Mucosa of descending colon (tissue), 3 donors: Measurements from ENCODE around the gene TM9SF4. TPM values are rescaled to one million over a fixed set of nuclear protein-coding genes. Genes with fewer than 3 reads are reported as not detected.

ENCODE experiments used
- ATAC-seq: fragments of 200-7000 bp; cut with Tn5 transposase; one replicate; pipeline ENCODE4 v1.9.1; 2020; ENCODE audit warnings: mild to moderate bottlenecking, moderate library complexity
- DNase-seq, 3 donors: peaks; one replicate each; pipeline ENCODE4 v3.0.0-alpha.2; 2020
- H3K36me3 ChIP-seq: fragments of 200-600 bp; one replicate; pipeline ENCODE4 v1.8.0; 2021; ENCODE audit warnings: low read depth, mild to moderate bottlenecking
- H3K4me1 ChIP-seq: fragments of 200-600 bp; one replicate; pipeline ENCODE4 v1.8.0; 2021; ENCODE audit warnings: low read depth, mild to moderate bottlenecking
- H3K4me3 ChIP-seq: fragments of 200-600 bp; one replicate; pipeline ENCODE4 v1.8.0; 2021; ENCODE audit warnings: mild to moderate bottlenecking
- H3K9me3 ChIP-seq: fragments of 200-600 bp; one replicate; pipeline ENCODE4 v1.8.0; 2021; ENCODE audit warnings: mild to moderate bottlenecking
- intact Hi-C, 2 donors: fragments of 100-400 bp; cut with DNase I in 1 of 2; cut with micrococcal nuclease in 1 of 2; formaldehyde crosslinking; loops; one replicate each; pipeline versions ENCODE4 v1.11.0 to v1.11.1; 2022; cut with DNase I, micrococcal nuclease
- total RNA-seq, 3 donors: library from RNA; stranded (reverse); fragmentation: NEBNext Ultra II Directional in 2 of 3; extraction: Animal tissue kit (Norgen Biotek cat#: 25700) in 2 of 3; gene quantifications; one replicate each; pipeline versions ENCODE4 v1.2.1 to v1.2.4, GENCODE V29; 2021 to 2023
- TF ChIP-seq, protein P1 (sequence below): fragments of 200-600 bp; IDR thresholded peaks from one replicate; pipeline ENCODE4 v1.8.0; 2022; ENCODE audit warnings: antibody characterized with exemption, mild to moderate bottlenecking
- donor health status: DM: no; HTN: no; CAD: no; lungs with moderate emphysema.
- donor health status: DM: no; HTN: no; CAD: no.
- donor health status: DM: no; HTN: yes; CAD: no.

TM9SF4 gene
- total RNA-seq, 3 donors from 2014 or later = 54.1 to 74.7 (median 65.8) TPM

- Histone ChIP-seq H3K4me1 (no peaks in the 10 kb centered on the region), H3K9me3 (no peaks in the 10 kb centered on the region), H3K36me3 (no peaks in the 10 kb centered on the region), H3K4me3 (no peak overlapping the region)
- ATAC-seq (no peak), DNase-seq (no peak)
- TF ChIP-seq, protein P1, sequence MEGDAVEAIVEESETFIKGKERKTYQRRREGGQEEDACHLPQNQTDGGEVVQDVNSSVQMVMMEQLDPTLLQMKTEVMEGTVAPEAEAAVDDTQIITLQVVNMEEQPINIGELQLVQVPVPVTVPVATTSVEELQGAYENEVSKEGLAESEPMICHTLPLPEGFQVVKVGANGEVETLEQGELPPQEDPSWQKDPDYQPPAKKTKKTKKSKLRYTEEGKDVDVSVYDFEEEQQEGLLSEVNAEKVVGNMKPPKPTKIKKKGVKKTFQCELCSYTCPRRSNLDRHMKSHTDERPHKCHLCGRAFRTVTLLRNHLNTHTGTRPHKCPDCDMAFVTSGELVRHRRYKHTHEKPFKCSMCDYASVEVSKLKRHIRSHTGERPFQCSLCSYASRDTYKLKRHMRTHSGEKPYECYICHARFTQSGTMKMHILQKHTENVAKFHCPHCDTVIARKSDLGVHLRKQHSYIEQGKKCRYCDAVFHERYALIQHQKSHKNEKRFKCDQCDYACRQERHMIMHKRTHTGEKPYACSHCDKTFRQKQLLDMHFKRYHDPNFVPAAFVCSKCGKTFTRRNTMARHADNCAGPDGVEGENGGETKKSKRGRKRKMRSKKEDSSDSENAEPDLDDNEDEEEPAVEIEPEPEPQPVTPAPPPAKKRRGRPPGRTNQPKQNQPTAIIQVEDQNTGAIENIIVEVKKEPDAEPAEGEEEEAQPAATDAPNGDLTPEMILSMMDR = no peak
- intact Hi-C loops = no loop called here
Observed at GRCh38 chr20:32135983-32136515, 26.5 kb downstream of the TM9SF4 start.

DNA sequence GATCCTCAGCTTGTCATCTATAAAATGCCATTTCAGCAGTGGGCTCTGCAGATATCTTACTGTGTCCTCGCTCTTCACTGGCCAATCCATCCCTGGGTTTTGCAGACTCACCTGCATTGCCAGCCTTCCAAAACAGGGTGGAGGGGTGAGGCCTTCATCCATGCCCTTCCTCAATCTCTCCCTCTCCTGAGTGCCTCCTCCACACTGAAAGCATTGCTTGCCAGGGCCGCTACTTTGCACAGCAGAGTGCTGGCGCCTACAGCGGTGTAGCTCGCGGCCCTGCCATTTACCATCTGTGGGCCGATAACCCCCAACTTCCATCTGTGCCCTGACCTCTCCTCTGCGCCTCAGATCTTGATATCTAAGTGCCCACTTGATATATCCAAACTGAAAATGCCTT is 29.4 kb downstream of the TM9SF4 start:
- TF ChIP-seq, protein P1 = no peak
- Histone ChIP-seq H3K9me3 (no peaks in the 10 kb centered on the region), H3K4me3 (no peak overlapping the region), H3K36me3 (peaks cover 16% of the 10 kb centered on the region), H3K4me1 (no peaks in the 10 kb centered on the region)
- no peak for DNase-seq
- intact Hi-C loops = no loop called here
- no peak for ATAC-seq

DNA sequence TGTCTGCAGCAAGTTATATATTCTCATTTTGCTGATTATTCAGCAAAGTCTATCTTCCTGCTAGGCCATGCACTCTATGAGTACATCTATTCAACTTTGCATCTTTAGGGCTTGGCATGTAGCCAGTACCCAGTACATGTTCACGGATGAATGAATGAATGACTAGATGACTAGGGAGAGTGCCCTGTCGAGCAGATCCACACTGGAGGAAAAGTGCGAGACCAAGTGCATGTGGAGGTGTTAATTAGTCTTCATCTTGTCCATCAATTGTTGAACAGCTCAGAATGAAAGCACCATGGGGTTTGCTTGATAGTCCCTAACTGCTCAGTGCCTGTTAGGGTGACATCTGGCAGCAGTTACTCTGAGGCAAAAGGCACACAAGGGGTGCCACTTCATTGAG is 30.4 kb downstream of the TM9SF4 start:
- H3K36me3 ChIP-seq = peaks cover 16% of the 10 kb centered on the region
- ATAC-seq (no peak), DNase-seq (no peak)
- no peaks in the 10 kb centered on the region for H3K4me1 ChIP-seq
- H3K4me3 ChIP-seq = no peak overlapping the region
- no peaks in the 10 kb centered on the region for H3K9me3 ChIP-seq
- intact Hi-C loops = no loop called here
- TF ChIP-seq, protein P1 = no peak

DNA sequence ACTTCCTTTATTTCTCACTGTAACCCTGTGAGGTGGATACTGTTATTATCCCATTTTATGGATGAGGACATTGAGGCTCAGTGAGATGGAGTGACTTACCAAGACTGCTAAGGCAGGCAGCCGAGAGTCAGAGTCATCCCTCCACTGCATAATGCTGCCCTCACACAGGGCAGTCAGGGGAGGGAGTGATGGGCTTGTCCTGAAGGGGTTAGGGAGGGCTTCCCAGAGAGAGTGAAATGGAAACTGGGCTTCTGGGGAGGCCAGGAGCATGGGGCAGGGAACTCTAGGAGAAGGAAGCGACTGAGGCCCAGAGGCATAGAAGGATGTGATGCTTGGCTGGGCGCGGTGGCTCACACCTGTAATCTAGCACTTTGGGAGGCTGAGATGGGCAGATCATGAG is 31.1 kb downstream of the TM9SF4 start:
- H3K36me3 ChIP-seq = peaks cover 16% of the 10 kb centered on the region
- DNase-seq (no peak), ATAC-seq (no peak)
- intact Hi-C loops = no loop called here
- TF ChIP-seq, protein P1 = no peak
- H3K9me3 ChIP-seq = no peaks in the 10 kb centered on the region
- no peak overlapping the region for H3K4me3 ChIP-seq
- H3K4me1 ChIP-seq = no peaks in the 10 kb centered on the region

- no peaks in the 10 kb centered on the region for H3K9me3 ChIP-seq
- TF ChIP-seq, protein P1 = no peak
- peaks cover 16% of the 10 kb centered on the region for H3K36me3 ChIP-seq
- H3K4me3 ChIP-seq = no peak overlapping the region
- no peaks in the 10 kb centered on the region for H3K4me1 ChIP-seq
- DNase-seq (no peak), ATAC-seq (no peak)
- intact Hi-C loops = no loop called here
Observed at GRCh38 chr20:32141465-32141980, 32.0 kb downstream of the TM9SF4 start.

DNA sequence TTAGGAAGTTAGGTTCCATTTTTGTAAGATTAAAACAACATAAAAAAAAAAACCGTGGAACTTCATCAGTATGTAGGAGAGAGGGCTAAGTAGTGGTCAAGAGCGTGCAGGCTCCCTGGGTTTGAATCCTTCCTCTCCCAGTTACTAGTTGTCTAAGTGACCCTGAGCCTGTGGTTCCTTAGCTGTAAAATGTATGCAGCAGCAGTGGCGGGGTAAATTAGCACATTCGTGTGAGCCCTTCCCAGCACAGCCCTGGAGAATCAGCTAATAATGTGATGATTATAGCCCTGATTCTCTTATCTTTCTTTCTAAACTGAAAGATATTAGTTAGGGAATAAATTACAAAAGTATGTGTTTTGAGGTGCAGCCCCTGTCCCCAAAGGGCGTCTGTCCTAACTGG is 32.6 kb downstream of the TM9SF4 start:
- H3K9me3 ChIP-seq = no peaks in the 10 kb centered on the region
- intact Hi-C loops = no loop called here
- ATAC-seq (no peak), DNase-seq (no peak)
- TF ChIP-seq, protein P1 = no peak
- H3K4me1 ChIP-seq = no peaks in the 10 kb centered on the region
- H3K4me3 ChIP-seq = no peak overlapping the region
- peaks cover 16% of the 10 kb centered on the region for H3K36me3 ChIP-seq
